K562 (cell line): ENCODE data around the gene DCUN1D3. TPM values are rescaled to one million over a fixed set of nuclear protein-coding genes. Genes with fewer than 3 reads are reported as not detected.
"Not testable (repeated sequence)": the region's sequence is repeated elsewhere in the genome, so short reads cannot be mapped to it uniquely, and the experiment has no call there.

Experiments
- ATAC-seq: fragments of 200-7000 bp; cut with Tn5 transposase; 3 replicates; pipeline ENCODE4 v1.9.1; 2020; ENCODE audit warnings: moderate library complexity
- BruUV-seq: library from RNA; stranded (reverse); fragments of 400-500 nt; replicated peaks from 2 replicates; lab custom pipeline; 2021; lab: Mats Ljungman, UMichigan
- CTCF ChIA-PET: fragments of 300-600 bp; formaldehyde crosslinking; extraction: SDS; loops from one replicate; lab custom pipeline; 2021; ENCODE audit warnings: low intra/inter-chr PET ratio; lab: Yijun Ruan, JAX
- POLR2A ChIA-PET: fragments of 300-600, 350-650 bp; sonication (Branson Sonifier 250); formaldehyde crosslinking; extraction: SDS; loops from one replicate; lab custom pipeline; 2021; ENCODE audit warnings: antibody characterized with exemption, inconsistent platforms; lab: Yijun Ruan, JAX
- DNase-seq, 4 experiments: peaks; one replicate each; pipeline versions ENCODE4 v3.0.0 to v3.0.0-alpha.2; 2011 to 2018; ENCODE audit warnings: low spot score in 3 of 4, mixed read lengths in 3 of 4; ENCODE audit errors: extremely low read depth in 1 of 4
- FAIRE-seq: peaks from 2 replicates; lab custom pipeline; 2011; peaks lifted over from hg19 to GRCh38; lab: Jason Lieb, UNC
- H2AFZ ChIP-seq: 2 replicates; pipeline ENCODE4 v1.6.0; 2011; ENCODE audit warnings: low read depth, low read length, control low read depth, inconsistent platforms
- H3K27ac ChIP-seq: fragments of 200-600 bp; 3 replicates; pipeline ENCODE4 v1.8.0; 2011; ENCODE audit warnings: low read depth, mild to moderate bottlenecking, control low read depth, inconsistent platforms, low read length, moderate library complexity, mixed read lengths; ENCODE audit errors: extremely low read depth
- H3K27me3 ChIP-seq, 2 experiments: fragments of 300-600 bp in 1 of 2; 2 replicates in 1 of 2; 3 replicates in 1 of 2; pipeline versions ENCODE4 v1.6.0 to v1.8.0; 2011; ENCODE audit warnings: inconsistent platforms in 2 of 2, low read length in 2 of 2, mild to moderate bottlenecking in 1 of 2, mixed read lengths in 1 of 2, moderate library complexity in 1 of 2; ENCODE audit not compliant: control insufficient read depth in 2 of 2, insufficient read depth in 2 of 2
- H3K36me3 ChIP-seq: fragments of 300-600 bp; 3 replicates; pipeline ENCODE4 v1.8.0; 2011; ENCODE audit warnings: mild to moderate bottlenecking, low read length, inconsistent platforms; ENCODE audit not compliant: control insufficient read depth, insufficient read depth
- H3K4me1 ChIP-seq, 2 experiments: fragments of 200-600 bp in 1 of 2; replicated peaks in 1 of 2; 2 replicates in 1 of 2; 3 replicates in 1 of 2; pipeline versions ENCODE4 v1.5.1 to v1.8.0; 2011; ENCODE audit warnings: inconsistent platforms in 2 of 2, low read length in 2 of 2, mild to moderate bottlenecking in 1 of 2, mixed read lengths in 1 of 2, moderate library complexity in 1 of 2; ENCODE audit not compliant: control insufficient read depth in 2 of 2, insufficient read depth in 2 of 2
- H3K4me2 ChIP-seq: 2 replicates; pipeline ENCODE4 v1.6.1; 2011; ENCODE audit warnings: low read length, control low read depth, inconsistent platforms, mixed read lengths; ENCODE audit not compliant: insufficient read depth
- H3K4me3 ChIP-seq: fragments of 200-600 bp; sonication (generic), shearing (Covaris generic); 2 replicates; pipeline ENCODE4 v1.5.1; 2016; ENCODE audit warnings: control low read depth, inconsistent platforms
- H3K79me2 ChIP-seq: fragments of 200-600 bp; 3 replicates; pipeline ENCODE4 v1.8.0; 2011; ENCODE audit warnings: low read length, inconsistent platforms; ENCODE audit not compliant: control insufficient read depth, insufficient read depth
- H3K9ac ChIP-seq, 2 experiments: 2 replicates each; pipeline versions ENCODE4 v1.6.0 to v1.6.1; 2011; ENCODE audit warnings: low read depth in 2 of 2, low read length in 2 of 2, control low read depth in 1 of 2, inconsistent platforms in 1 of 2, mild to moderate bottlenecking in 1 of 2, mixed read lengths in 1 of 2; ENCODE audit not compliant: insufficient read depth in 1 of 2
- H3K9me1 ChIP-seq: one replicate; pipeline ENCODE4 v1.6.0; 2011; ENCODE audit warnings: inconsistent platforms, mild to moderate bottlenecking, low read length, moderate library complexity; ENCODE audit not compliant: control insufficient read depth, insufficient read depth
- H3K9me3 ChIP-seq: replicated peaks from 2 replicates; pipeline ENCODE4 v1.5.1; 2011; ENCODE audit warnings: low read depth, low read length, inconsistent platforms; ENCODE audit not compliant: control insufficient read depth, insufficient read depth
- H4K20me1 ChIP-seq: replicated peaks from 2 replicates; pipeline ENCODE4 v1.6.1; 2011; ENCODE audit warnings: low read length, inconsistent platforms, mixed read lengths; ENCODE audit not compliant: control insufficient read depth, insufficient read depth
- ETV1 ChIP-seq: fragments of 450-650 bp; conservative IDR thresholded peaks from 2 replicates; pipeline ENCODE4 v1.6.1; 2016; ENCODE audit warnings: missing genetic modification characterization, control low read depth, low read depth, missing compliant biosample characterization
- HNRNPH1 ChIP-seq: fragments of 200-400 bp; formaldehyde crosslinking; optimal IDR thresholded peaks from 2 replicates; pipeline ENCODE3; 2017; ENCODE audit warnings: low read depth, mild to moderate bottlenecking, low read length, moderate library complexity
- HNRNPLL ChIP-seq: fragments of 200-400 bp; formaldehyde crosslinking; IDR thresholded peaks from 2 replicates; pipeline ENCODE4 v1.6.1; 2017; ENCODE audit warnings: low read length, low read depth, mild to moderate bottlenecking; ENCODE audit not compliant: poor library complexity, severe bottlenecking
- WGBS: fragments of 100-300 bp; shearing (Covaris generic); methylation state at CpG from one replicate; pipeline ENCODE4 v1.1.6; 2016; ENCODE audit warnings: low coverage, mixed read lengths; ENCODE audit not compliant: insufficient coverage; ENCODE audit errors: missing lambda C conversion rate; 5-methylcytosine and 5-hydroxymethylcytosine counted together
- in situ Hi-C: fragments of 300-500 bp; cut with MboI; formaldehyde crosslinking; loops from 4 replicates; pipeline ENCODE4 v1.15.0; 2018; ENCODE audit warnings: inconsistent platforms, mixed read lengths
- intact Hi-C: fragments of 100-400 bp; cut with micrococcal nuclease; formaldehyde crosslinking; loops from 2 replicates; pipeline ENCODE4 v1.14.2; 2022
- polyA plus RNA-seq, 8 experiments: library from polyadenylated mRNA; depleted of rRNA in 4 of 8; stranded (reverse) in 5 of 8; unstranded in 3 of 8; fragments of >200 nt; fragmentation: Nextera tagmentation in 2 of 8; fragmentation: Illumina TruSeq in 1 of 8; extraction: Ambion mirVana in 2 of 8; extraction: Trizol in 1 of 8; gene quantifications; 2 replicates each; pipeline versions ENCODE4 v1.2.1 to v1.2.3, GENCODE V29; 2011 to 2014; ENCODE audit warnings: inconsistent platforms in 1 of 8, missing spikeins in 1 of 8
- total RNA-seq, 7 experiments: library from RNA; depleted of rRNA in 6 of 7; stranded (reverse); fragments of >200 nt in 6 of 7; fragmentation: Illumina TruSeq in 2 of 7; extraction: Trizol in 2 of 7; gene quantifications; 2 replicates each; pipeline versions ENCODE4 v1.2.1 to v1.2.3, GENCODE V29; 2011 to 2021; ENCODE audit warnings: low replicate concordance in 1 of 7

DCUN1D3 gene
- total and polyA plus RNA-seq, 9 of the 15 experiments (the other 6 are each of a cell fraction or from before 2014, with no cell fraction given) = 1.0 to 4.7 (median 2.2) TPM

GRCh38 chr16:20862162-20862960 is 37.8 kb downstream of the DCUN1D3 start:
- no peak for ATAC-seq
- peaks cover 10 to 22% of the 10 kb centered on the region in 2 experiments; a peak in 4 of 5 replicates for H3K4me1 ChIP-seq
- H3K27ac ChIP-seq = no peak overlapping the region
- ChIA-PET POLR2A (no interaction called here), CTCF (no interaction called here)
- H3K79me2 ChIP-seq = peaks cover 5% of the 10 kb centered on the region; the same call in 1 of the 3 replicates
- H4K20me1 ChIP-seq = peaks cover 9% of the 10 kb centered on the region; the same call in 1 of the 2 replicates
- BruUV-seq = no TSS peak
- no peaks in the 10 kb centered on the region for H3K9me1 ChIP-seq
- TF ChIP-seq HNRNPH1 (no peak), ETV1 (tag) (no peak), HNRNPLL (no peak)
- peaks cover 7% of the 10 kb centered on the region for H3K36me3 ChIP-seq
- WGBS = 70% methylated on average over 21 of the region's 21 CpGs
- H2AFZ ChIP-seq = no peak overlapping the region
- no peaks in the 10 kb centered on the region for H3K9me3 ChIP-seq
- in situ Hi-C loops (no loop called here), intact Hi-C loops (no loop called here)
- no peak overlapping the region for H3K4me2 ChIP-seq
- no peak overlapping the region for H3K4me3 ChIP-seq
- no peak overlapping the region for H3K9ac ChIP-seq
- no peak for FAIRE-seq
- no peak for DNase-seq
- H3K27me3 ChIP-seq = no peaks in the 10 kb centered on the region

- H3K36me3 ChIP-seq, H3K9me3 ChIP-seq, H3K27ac ChIP-seq, in situ Hi-C loops, FAIRE-seq, H3K79me2 ChIP-seq, H4K20me1 ChIP-seq, H3K4me2 ChIP-seq, H3K4me3 ChIP-seq, DNase-seq, BruUV-seq, H2AFZ ChIP-seq, ATAC-seq, H3K9ac ChIP-seq, H3K9me1 ChIP-seq, H3K27me3 ChIP-seq, CTCF ChIA-PET, intact Hi-C loops: not testable (repeated sequence)
- POLR2A ChIA-PET = interaction anchor here (1.0 kb wide), 1 partner anchor 13 kb away, joined by 3 read pairs; no protein-coding TSS in a partner anchor
- H3K4me1 ChIP-seq = peaks cover 0 to 10% of the 10 kb centered on the region in 2 experiments; a peak in 3 of 5 replicates
- 48% methylated on average over 3 of the region's 4 CpGs for WGBS
These were observed 39.2 kb downstream of the DCUN1D3 start for GRCh38 chr16:20860995-20861394.
